Neural cell (in vitro differentiated cells): ENCODE data around the gene CDK2AP2.

Experiments
- CTCF ChIP-seq: fragments of 450-650 bp; IDR thresholded peaks from 2 replicates; pipeline ENCODE4 v1.5.1; 2014; ENCODE audit warnings: antibody characterized with exemption, mild to moderate bottlenecking, moderate library complexity; ENCODE audit not compliant: poor library complexity, severe bottlenecking
- EP300 ChIP-seq: fragments of 450-650 bp; conservative IDR thresholded peaks from 2 replicates; pipeline ENCODE4 v1.6.1; 2014; ENCODE audit warnings: antibody characterized with exemption, mild to moderate bottlenecking, moderate library complexity; ENCODE audit not compliant: poor library complexity, severe bottlenecking
- EZH2 ChIP-seq: fragments of 200-600, 300-800 bp; shearing (Covaris generic), sonication (generic); IDR thresholded peaks from 2 replicates; pipeline ENCODE4 v1.6.1; 2014; ENCODE audit warnings: antibody characterized with exemption, low read length, borderline replicate concordance, mild to moderate bottlenecking; ENCODE audit not compliant: insufficient read depth, poor library complexity, severe bottlenecking
- MXI1 ChIP-seq: fragments of 450-650 bp; conservative IDR thresholded peaks from 2 replicates; pipeline ENCODE4 v1.6.1; 2014; ENCODE audit warnings: antibody characterized with exemption, mild to moderate bottlenecking; ENCODE audit not compliant: poor library complexity, severe bottlenecking
- POLR2AphosphoS5 ChIP-seq: IDR thresholded peaks from 2 replicates; pipeline ENCODE4 v1.6.1; 2012
- RAD21 ChIP-seq: fragments of 450-650 bp; conservative IDR thresholded peaks from 2 replicates; pipeline ENCODE4 v1.6.1; 2014; ENCODE audit warnings: antibody characterized with exemption, mild to moderate bottlenecking, moderate library complexity
- TAF1 ChIP-seq: IDR thresholded peaks from 2 replicates; pipeline ENCODE4 v1.6.1; 2012; ENCODE audit warnings: low read depth

GRCh38 chr11:67494371-67495233 is 13.4 kb downstream of the CDK2AP2 start:
- TF ChIP-seq CTCF (no peak), POLR2AphosphoS5 (no peak), TAF1 (no peak), MXI1 (no peak), RAD21 (no peak), EZH2 (no peak), EP300 (no peak)
